ENCODE measurements around the gene SORBS2.

Gene SORBS2

DNA sequence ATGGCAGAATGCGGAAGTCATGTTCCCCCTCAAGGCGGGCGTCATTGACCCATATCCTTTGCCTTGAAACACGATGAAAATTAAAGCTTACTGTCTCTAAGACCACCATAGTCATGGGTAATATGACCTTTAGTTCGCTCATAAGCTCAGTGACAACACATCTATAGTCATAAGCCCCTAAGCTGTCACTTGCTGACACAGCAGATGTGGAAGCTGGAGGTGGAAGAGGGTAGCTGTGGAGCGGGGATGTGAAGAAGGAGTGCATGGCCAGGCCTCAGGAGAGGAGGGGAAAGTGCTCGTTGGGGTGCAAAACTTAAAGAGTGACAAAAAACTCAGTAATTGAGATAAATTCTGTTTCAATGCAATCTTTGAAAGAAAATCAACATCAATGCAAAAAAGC lies 142.7 kb downstream of the SORBS2 start:
- Histone ChIP-seq H3K27me3 (ENCODE audit: insufficient read depth, low read depth) (no peaks in the 10 kb centered on the region), H3K4me1 (ENCODE audit: low read depth, poor library complexity, severe bottlenecking) (no peaks in the 10 kb centered on the region), H3K27ac (no peak overlapping the region), H2AFZ (ENCODE audit: low read depth) (no peak overlapping the region), H3K36me3 (ENCODE audit: insufficient read depth) (no peaks in the 10 kb centered on the region), H3K4me3 (IDR thresholded peaks at IDR 0.05; ENCODE audit: insufficient read depth, low read depth, low read length) (no peak overlapping the region), H3K79me2 (ENCODE audit: insufficient read depth, low read depth) (no peaks in the 10 kb centered on the region), H3K9ac (no peak overlapping the region), H3K4me2 (no peak overlapping the region), H4K20me1 (ENCODE audit: insufficient read depth) (no peaks in the 10 kb centered on the region)
- TF ChIP-seq, protein P1, sequence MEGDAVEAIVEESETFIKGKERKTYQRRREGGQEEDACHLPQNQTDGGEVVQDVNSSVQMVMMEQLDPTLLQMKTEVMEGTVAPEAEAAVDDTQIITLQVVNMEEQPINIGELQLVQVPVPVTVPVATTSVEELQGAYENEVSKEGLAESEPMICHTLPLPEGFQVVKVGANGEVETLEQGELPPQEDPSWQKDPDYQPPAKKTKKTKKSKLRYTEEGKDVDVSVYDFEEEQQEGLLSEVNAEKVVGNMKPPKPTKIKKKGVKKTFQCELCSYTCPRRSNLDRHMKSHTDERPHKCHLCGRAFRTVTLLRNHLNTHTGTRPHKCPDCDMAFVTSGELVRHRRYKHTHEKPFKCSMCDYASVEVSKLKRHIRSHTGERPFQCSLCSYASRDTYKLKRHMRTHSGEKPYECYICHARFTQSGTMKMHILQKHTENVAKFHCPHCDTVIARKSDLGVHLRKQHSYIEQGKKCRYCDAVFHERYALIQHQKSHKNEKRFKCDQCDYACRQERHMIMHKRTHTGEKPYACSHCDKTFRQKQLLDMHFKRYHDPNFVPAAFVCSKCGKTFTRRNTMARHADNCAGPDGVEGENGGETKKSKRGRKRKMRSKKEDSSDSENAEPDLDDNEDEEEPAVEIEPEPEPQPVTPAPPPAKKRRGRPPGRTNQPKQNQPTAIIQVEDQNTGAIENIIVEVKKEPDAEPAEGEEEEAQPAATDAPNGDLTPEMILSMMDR (conservative IDR thresholded peaks at IDR 0.05; ENCODE audit: low read depth, low read length), result no peak

DNA sequence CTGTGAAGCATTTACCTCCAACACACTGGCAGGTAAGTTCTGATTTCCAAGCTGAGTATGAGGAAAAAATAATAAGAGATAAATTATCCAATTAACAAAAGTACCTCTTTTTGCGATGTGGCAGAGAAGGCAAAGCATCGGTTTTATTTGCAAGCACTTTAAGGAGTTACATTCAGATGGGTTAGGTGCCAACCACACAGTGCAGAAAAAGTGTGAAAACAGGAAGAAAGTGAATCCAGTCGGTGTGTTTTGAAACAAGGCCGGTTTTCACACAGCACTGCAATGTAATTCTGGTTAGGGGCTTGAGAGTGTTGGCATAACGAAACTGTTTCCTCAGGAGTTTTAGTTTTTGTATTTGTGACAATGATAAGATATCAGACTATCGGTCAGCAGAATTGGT lies 145.8 kb downstream of the SORBS2 start:
- H3K27ac ChIP-seq, result no peak overlapping the region
- no peak overlapping the region for H2AFZ ChIP-seq (ENCODE audit: low read depth)
- H4K20me1 ChIP-seq (ENCODE audit: insufficient read depth), result no peaks in the 10 kb centered on the region
- H3K4me2 ChIP-seq, result no peak overlapping the region
- no peaks in the 10 kb centered on the region for H3K36me3 ChIP-seq (ENCODE audit: insufficient read depth)
- no peak overlapping the region for H3K4me3 ChIP-seq (IDR thresholded peaks at IDR 0.05; ENCODE audit: insufficient read depth, low read depth, low read length)
- H3K27me3 ChIP-seq (ENCODE audit: insufficient read depth, low read depth), result no peaks in the 10 kb centered on the region
- no peaks in the 10 kb centered on the region for H3K79me2 ChIP-seq (ENCODE audit: insufficient read depth, low read depth)
- TF ChIP-seq, protein P1 (conservative IDR thresholded peaks at IDR 0.05; ENCODE audit: low read depth, low read length), result no peak
- no peaks in the 10 kb centered on the region for H3K4me1 ChIP-seq (ENCODE audit: low read depth, poor library complexity, severe bottlenecking)
- no peak overlapping the region for H3K9ac ChIP-seq

DNA sequence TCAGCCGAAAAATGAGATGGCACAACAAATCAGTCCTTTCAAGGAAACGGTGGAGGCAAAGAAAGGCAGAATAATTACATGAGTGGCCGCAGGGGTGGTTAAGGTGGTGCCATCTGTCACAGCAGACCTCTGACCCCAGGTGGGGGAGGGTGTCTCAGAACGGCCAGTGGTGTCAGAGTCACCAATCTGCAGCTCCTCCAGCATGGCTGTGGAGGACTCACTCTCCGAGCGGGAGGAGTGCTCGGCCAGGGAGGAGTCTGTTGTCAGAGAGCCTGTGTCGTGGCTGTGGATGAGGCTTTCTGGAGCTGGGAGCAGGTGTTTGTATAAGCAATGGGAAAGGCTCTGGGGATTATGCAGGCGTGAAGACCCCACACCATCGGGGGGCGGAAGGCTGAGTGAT lies 146.3 kb downstream of the SORBS2 start:
- Histone ChIP-seq H3K9ac (no peak overlapping the region), H3K4me3 (IDR thresholded peaks at IDR 0.05; ENCODE audit: insufficient read depth, low read depth, low read length) (no peak overlapping the region), H3K79me2 (ENCODE audit: insufficient read depth, low read depth) (no peaks in the 10 kb centered on the region), H3K4me1 (ENCODE audit: low read depth, poor library complexity, severe bottlenecking) (no peaks in the 10 kb centered on the region), H3K27me3 (ENCODE audit: insufficient read depth, low read depth) (no peaks in the 10 kb centered on the region), H3K36me3 (ENCODE audit: insufficient read depth) (no peaks in the 10 kb centered on the region), H4K20me1 (ENCODE audit: insufficient read depth) (no peaks in the 10 kb centered on the region), H3K27ac (no peak overlapping the region), H2AFZ (ENCODE audit: low read depth) (no peak overlapping the region), H3K4me2 (no peak overlapping the region)
- TF ChIP-seq, protein P1 (conservative IDR thresholded peaks at IDR 0.05; ENCODE audit: low read depth, low read length), result no peak

DNA sequence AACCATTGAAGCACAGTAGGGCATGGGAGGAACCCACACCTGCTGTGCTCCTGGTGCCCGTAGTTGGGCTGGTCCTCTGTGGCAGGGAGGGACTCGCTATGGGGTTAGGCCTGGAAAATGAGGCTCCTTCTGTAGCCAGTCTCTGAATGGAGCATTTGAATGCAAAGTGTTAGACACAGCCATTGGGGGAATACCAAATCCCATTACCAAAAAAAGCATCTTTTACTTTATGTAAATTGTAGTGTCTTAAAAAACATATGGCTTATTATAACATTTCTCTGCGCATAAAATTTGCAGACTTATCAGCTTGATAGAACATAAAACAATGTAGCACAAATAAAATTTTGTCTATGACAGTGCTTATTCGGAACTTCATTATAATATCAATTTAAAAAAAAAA lies 147.5 kb downstream of the SORBS2 start:
- Histone ChIP-seq H3K27me3 (ENCODE audit: insufficient read depth, low read depth) (no peaks in the 10 kb centered on the region), H4K20me1 (ENCODE audit: insufficient read depth) (no peaks in the 10 kb centered on the region), H3K4me2 (no peak overlapping the region), H3K27ac (no peak overlapping the region), H3K36me3 (ENCODE audit: insufficient read depth) (no peaks in the 10 kb centered on the region), H3K79me2 (ENCODE audit: insufficient read depth, low read depth) (no peaks in the 10 kb centered on the region), H2AFZ (ENCODE audit: low read depth) (no peak overlapping the region), H3K9ac (no peak overlapping the region), H3K4me1 (ENCODE audit: low read depth, poor library complexity, severe bottlenecking) (no peaks in the 10 kb centered on the region), H3K4me3 (IDR thresholded peaks at IDR 0.05; ENCODE audit: insufficient read depth, low read depth, low read length) (no peak overlapping the region)
- TF ChIP-seq, protein P1 (conservative IDR thresholded peaks at IDR 0.05; ENCODE audit: low read depth, low read length), result no peak

Data from KMS-11 (cell line).